SK-N-SH (cell line): ENCODE measurements around the gene IL6R.

Experiments used
- REST ChIP-seq: IDR thresholded peaks from 2 replicates; pipeline ENCODE4 v1.6.1; 2012; ENCODE audit warnings: mild to moderate bottlenecking, low read depth, low read length, moderate library complexity
- USF2 ChIP-seq: fragments of 150-350 bp; IDR thresholded peaks from 2 replicates; pipeline ENCODE4 v1.6.1; 2017; ENCODE audit warnings: antibody characterized with exemption, low read length, low read depth, borderline replicate concordance

GRCh38 chr1:154502744-154503115 is 97.6 kb downstream of the IL6R start:
- no peak for TF ChIP-seq REST
- no peak for TF ChIP-seq USF2
